NCI-H2107 (cell line): ENCODE measurements around the gene RBM20.
"Not testable (repeated sequence)": the region's sequence is repeated elsewhere in the genome, so short reads cannot be mapped to it uniquely, and the experiment has no call there.

Source experiments
- DNase-seq: peaks from one replicate; lab custom pipeline; 2025; lab: John Stamatoyannopoulos, UW

The RBM20 gene

DNA sequence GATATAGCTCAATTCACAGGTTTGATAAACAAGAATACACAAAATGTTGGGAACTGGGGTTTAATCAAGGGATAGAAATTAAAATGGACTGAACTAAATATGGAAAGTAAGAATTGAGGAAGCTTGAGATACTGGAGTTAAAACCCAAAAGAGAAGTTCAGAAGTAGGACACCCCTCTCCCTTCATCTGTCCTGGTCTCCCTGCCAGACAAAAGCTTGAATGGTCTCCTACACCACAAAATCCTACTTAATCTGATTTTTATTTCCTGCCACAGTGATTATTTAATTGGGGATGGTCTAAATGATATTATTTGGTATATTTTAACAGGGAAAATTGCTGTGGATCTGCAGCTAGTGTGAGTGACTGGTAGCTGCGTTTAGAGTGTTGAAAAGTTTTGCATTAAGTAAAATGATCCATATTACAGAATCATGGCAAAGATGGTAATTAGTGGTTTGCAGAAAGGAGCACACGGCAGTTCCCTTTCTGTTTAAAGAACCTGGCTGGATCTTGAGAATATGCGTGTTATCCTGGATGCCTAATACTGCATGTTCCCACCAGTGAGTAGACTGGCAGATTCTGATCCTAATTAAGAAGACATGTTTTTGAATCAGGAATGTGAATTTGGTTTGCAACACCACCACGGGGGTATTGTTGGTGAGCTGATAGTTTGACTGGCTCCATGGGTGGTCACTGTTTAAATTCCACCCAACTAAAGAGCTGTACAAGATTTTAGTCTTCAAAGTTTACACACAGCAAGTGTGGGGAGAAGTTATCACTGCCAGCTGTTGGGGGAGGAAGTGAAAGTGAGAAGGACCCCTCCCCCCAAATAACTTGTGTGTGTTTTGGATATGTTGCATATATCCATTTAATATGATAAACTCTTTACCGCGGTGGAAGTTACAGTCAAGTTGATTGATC is 5.5 kb downstream of the RBM20 start:
- DNase-seq = no peak

DNA sequence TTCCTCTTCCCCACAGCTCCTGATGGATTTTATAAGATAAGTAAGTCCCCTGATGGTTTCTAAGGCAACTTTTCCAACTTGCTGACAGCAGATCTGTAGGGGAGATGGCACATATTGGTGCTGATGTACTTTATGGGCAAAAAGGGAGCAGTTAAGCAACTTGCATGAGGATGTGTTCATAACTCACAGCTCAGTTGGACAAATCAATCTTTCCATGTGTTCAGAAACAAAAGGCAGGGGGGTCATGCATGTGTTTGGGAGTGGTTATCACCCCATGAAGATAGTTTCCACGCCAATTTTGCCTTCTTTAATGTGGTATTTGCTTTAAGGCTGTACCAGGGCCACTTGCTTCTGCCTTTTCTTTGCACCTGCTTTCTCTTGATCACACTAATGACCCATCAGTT is 6.1 kb downstream of the RBM20 start:
- DNase-seq = no peak

DNA sequence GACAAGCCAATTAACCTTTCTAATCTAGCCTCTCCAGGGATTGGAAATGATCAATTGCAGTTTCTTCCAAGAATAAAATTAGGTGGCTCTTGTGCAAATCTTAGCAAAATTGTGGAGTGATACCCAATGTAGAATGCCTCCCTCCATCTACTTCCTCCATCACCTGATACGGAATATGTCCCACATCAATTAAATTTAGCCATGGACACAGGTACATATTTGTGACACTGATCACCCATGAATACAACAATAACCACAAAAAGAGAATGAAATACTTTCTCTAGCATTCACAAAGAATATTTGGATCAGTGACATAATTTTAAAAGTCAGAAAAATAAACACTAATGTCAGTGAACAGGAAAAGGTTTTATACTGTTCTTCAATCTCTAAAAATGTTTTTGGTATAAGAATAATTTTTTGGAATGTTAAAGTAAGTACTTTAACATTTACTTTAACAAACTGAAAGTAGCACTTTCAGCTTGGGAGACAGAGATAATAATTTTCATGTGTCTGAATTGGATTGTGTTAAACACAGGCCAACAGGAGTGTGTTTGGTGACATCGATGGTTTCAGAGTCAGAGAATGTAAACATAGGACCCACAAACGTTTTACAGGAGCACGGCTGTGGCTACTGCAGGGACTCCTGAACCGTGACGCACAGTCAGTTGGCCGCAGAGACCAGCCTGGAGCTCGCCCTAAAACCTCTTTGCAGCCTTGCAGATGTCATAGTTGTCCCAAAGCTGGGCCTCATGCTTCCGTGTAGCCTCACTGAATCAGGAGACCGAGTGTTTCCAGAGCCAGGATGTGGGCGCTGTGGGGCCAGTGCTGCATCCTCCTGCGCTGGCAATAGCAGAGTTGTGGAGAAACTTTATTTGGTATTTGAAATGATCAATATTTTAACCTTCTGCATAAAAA is 7.2 kb downstream of the RBM20 start:
- no peak for DNase-seq

DNA sequence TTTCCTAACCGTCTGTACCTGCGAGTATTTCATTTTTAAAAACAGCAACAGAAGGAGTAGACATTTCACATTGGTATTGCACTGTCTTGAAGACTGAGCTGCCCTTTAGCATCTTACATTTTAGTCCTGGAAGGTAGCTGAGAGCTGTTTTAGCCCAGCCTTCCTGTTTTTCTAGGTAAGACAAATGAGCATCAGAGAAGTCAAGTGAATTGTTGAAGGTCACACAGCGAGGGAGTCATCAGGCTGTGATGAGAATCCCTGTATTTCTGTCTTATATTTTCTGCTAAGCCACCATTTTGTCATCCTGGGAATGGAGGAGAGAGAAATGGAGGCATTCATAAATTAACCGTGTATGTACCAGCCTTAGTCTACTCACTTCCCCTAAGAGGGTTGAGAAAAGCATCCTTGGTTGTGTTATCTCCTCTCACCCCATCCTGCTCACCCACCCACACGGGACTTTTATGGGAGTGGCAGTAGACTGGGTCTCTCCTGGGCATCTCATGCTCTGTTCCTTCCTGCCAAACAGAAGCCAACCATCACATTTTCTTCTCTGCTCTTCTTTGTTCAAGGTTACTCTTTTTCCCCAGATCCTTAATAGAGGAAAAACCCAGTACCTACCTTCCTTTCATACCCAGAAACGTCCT is 8.5 kb downstream of the RBM20 start:
- no peak for DNase-seq

DNA sequence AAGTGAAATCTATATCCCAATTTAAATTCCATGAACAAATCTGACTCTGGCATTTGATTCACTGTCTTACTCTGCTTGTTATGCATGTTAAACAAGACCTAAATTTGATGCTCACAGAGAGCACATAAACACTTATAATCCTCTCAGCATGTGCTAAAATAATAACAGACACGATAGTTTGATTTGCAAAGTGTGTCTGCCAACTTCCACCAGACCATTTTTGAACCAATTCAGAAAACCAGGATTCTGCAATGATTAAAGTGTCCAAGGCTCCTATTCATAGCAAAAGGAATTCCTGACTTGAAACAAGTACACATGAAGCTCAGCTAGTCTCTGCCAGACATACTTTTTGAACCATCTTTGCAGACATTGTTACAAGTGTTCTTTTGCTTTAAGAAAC is 11.2 kb downstream of the RBM20 start:
- DNase-seq = no peak

DNA sequence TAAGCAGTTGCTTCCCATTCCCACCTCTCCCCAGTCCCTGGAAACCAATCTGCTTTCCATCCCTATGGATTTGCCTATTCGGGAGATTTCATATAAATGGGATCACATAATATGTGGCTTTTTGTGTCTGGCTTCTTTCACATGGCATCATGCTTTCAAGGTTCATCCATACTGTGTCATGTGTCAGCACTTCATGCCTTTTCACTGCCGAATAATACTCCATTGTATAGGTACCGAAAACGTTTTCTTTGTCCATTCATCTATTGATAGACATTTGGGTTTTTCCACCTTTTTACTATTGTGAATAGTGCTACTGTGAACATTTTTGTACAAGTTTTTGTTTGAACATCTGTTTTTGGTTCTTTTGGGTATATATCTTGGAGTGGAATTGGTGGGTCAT is 12.5 kb downstream of the RBM20 start:
- no peak for DNase-seq

DNA sequence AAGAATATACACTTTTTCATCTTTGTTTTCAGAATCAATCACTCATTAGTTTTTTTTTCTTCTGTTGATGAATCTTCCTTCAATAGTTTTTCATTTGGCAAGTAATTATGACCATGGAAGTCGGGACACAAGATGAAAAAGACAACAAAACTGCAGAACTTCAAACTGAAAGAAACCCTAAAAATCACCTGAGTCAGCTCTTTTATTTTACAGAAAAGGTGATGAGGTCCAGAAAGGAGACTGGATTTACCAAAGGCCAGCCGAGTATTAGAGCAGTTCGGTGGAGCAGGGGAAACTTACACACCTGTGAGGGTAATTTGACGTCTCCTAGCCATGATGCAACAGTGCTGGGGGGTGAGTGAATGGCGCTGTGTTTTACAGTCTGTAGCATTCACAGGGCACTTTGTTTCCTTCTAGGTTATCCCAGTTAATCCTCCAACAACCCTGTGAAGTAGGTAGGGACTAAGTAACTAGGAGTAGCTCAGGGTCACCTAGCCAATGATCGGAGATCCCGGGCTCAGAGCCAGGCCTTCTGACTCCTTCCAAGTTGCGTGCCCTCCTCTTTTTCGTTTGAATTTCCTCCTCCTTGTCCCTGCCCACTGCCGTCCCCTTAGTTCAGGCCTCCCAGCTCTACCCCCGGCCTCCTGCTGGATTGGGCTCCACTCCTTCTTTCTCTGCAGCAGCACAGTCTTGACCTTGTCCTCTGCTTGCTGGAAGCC is 14.0 kb downstream of the RBM20 start:
- no peak for DNase-seq

DNA sequence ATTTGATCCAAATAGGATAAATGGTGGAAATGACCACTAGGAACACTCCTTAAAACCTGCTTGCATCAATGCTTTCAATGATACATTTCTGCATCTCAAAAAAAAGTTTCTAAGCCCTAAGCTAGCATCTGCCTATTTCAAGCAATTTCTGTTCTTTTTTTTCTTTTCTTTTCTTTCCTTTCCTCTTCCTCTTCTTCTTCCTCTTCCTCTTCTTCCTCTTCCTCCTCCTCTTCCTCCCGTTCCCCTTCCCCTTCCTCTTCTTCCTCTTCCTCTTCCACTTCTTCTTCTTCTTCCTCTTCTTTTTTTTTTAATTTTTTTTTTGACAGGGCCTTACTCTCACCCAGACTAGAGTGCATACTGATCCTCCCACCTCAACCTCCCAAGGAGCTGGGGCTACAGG is 15.4 kb downstream of the RBM20 start:
- DNase-seq = no peak

DNA sequence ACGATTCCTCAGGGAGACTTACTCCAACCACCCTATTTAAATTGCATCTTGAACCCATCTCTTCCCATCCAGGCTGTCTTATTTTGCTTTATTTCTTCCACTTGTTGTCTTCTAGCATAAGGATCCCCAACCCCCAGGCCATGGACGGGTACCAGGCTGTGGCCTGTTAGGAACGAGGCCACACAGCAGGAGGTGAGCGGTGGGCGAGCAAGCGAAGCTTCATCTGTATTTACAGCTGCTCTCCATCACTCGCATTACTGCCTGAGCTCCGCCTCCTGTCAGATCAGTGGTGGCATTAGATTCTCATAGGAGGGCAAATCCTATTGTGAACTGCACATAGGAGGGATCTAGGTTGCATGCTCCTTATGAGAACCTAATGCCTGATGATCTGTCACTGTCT is 16.2 kb downstream of the RBM20 start:
- not testable (repeated sequence) for DNase-seq

DNA sequence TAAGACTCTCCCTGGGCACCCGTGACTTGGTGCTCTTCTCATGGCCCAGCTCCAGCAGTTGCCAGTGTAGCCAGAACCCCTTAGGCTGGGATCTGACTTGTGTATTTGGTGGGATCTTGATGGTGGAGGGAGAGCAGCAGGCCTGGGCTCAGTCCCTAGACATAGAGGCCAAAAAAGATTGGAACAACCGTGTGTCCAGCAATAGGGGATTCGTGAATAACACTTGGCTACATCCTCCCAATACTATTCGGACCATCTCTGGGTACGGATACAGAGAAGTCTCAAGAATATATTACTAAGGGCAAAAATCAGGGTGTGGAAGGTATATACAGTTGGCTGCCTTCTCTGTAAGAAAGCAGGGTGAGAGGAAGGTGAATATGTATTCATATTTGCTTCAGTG is 17.2 kb downstream of the RBM20 start:
- DNase-seq = no peak

DNA sequence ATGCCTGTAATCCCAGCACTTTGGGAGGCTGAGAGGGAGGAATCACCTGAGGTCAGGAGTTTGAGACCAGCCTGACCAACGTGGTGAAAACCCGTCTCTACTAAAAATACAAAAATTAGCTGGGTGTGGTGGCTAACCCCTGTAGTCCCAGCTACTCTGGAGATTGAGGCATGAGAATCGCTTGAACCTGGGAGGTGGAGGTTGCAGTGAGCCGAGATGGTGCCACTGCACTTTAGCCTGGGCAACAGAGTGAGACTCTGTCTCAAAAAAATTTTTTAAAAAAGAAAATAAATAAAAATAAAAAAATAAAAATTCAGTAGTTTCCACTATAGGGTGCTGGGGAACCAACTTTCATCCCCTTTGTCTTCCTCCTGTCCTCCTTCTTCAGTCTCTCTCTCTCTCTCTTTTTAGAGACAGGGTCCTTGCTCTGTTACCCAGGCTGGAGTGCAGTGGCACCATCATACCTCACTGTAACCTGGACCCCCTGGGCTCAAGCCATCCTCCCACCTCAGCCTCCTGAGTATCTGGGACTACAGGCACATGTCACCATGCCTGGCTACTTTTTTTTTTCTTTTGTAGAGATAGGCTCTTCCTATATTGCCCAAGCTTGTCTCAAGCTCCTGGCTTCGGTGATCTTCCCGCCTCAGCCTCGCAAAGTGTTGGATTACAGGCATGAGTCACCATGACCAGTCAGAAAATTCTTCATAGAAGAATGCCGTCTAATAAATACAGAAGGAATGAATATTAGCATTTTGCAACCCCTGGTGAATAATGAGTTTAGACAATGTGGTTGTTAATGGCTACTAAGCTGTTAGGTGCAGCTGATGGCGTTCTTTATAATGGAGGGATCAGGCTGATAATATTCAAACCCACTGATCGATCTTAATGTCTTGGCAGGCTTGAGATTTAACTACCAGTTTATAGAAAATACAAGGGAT is 20.6 kb downstream of the RBM20 start:
- DNase-seq = no peak

DNA sequence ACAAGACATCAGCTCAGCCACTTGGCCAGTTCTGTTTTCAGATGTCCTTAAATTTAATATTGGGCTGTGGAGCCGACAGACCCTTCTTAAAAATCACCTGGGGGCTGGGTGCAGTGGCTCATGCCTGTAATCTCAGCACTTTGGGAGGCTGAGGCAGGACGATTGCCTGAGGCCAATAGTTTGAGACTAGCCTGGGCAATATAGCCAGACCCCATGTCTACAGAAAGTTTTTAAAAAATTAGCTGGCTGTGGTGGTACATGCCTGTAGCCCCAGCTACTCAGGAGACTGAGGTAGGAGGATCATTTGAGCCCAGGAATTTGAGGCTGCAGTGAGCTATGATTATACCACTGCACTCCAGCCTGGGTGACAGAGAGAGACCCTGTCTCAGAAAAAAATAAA is 22.1 kb downstream of the RBM20 start:
- DNase-seq = not testable (repeated sequence)

DNA sequence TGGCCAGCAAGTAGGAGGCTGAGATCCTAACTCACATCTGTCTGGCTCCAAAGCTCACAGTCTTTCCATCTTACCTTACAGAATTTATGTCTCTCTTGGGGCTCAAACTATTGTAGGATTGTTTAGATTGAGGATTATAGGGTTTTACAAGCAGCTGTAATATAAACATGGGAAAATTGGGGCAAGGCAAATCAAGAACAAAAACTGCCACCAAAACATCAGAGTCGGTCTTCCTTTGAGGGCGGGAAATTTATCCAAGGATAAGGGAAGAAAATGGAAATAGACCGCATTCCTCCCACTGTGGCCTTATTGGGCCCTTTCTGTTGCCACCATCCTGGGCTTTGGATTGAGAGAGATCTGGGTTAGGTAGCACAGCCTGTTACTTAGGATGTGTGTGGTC is 22.5 kb downstream of the RBM20 start:
- no peak for DNase-seq

DNA sequence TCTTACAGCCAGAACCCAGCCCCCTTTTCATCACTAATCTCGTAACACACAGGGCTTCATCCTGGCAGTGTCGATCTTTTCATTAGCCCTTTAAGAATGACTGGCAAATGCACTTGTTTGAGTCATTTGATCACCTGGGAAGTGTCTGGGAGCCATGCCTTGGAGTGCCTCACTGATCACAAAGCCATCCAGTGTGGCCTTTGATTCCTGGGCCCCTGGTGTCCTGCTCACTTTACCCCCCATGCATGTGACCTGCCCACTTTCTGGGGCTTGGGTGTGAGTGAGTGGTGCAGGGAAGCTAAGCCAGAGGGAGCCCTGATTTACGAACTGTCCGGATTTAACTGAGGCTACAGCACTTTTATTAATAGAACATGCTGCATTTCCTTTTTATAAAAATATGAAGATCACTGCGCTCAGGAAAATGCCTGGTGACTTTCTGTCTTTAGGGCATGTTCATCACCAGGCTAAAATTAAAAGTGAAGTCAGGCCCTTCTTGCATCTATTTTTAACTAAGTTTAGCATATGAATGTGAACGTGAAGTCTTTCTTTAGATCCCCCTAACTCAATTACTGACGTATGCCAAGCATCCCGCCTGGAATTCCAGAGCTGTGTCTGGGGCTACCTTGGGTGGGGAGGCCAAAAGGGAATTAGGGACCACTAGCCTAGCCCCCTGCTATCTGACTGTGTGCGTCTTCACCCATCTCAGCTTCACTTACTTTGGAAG is 23.6 kb downstream of the RBM20 start:
- no peak for DNase-seq

DNA sequence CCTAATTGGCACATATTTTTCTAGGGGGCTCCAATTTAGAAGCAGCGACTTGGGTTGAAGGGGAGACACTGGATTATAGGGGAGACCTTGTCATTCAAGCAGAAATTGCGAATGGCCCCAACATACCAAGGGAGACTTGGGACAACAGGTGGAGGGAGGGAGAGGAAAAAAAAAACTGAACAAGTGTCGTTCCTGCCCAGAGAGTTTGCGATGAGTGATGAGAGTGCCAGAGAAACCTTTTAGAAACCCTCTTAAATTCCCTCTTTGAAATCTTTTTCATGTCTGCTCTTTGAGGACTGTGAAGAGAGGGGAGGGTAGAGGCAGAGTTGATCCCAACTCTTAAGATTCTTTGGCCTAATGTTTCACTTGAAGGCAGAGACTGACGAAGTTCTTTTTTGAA is 24.3 kb downstream of the RBM20 start:
- no peak for DNase-seq

DNA sequence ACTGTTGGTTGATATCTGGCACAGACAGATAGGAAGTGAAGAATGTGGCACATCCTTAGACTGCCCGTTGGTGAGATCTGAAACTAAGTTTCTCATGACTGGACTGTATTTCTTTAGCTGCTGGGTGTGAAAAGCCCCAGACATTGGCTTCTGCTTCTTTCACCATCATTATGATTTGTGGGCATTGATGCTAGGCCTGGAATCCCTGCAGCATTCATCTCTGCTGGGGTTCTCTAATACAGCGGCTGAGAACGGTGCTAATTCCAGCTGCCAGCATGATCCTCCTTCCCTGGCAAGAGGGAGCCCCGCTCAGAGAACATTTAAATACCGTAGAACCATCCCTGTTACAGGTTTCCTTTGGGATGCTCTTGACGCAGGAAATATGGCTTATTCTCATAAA is 26.2 kb downstream of the RBM20 start:
- DNase-seq = no peak

DNA sequence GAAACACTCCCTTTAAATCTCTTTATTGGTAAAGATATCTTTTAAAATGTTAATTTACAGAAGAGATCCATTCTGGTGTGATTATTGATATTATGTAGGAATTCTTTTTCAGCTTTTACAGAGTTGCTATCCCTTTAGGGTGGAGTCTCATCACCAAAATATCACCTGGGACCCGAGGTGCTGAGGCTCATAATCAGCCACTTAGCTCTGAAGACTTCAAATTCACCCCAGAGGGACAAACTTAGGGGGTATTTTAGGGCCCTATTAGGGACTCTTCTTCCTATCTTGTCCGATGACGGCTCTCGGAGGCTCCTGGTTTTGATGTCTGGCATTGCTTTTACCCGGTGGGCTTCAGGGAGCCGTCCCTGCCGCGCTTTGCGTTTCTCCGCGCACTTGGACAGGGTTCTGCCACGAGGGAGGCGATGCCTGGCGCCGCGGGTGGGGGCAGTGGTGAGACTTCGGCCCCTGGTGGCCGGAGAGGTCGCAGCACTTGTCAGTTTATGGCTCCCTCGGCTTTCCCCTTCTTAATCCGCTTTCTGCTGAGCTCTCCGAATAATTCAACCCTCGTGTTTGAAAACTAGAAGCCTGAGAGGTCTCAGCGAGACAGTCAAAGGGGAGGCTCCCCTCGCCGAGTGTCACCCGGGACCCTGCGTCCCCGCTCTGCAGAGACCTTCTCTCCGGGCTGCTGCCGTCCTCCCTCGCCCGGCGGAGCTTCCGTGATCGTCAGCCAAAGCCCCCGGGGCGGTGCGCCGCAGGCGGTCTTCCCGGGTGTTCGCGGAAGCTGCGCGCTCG is 27.8 kb downstream of the RBM20 start:
- no peak for DNase-seq

DNA sequence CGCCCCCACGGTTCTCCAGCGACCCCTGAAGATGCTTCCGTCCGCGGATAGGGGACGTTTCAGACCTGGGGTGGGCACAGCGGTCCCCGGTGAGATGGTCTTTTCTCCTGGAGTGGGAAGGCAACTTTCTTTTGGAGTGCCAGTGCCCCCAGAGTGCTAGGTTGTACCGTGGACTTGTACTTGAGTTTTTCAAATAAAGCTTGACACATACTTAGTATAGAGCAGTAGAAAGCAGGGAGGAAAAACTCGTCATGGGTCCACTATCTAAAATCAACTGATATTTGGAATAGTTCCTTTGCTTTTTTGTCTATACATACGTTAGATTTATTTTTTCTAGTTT is 28.4 kb downstream of the RBM20 start:
- DNase-seq = no peak

DNA sequence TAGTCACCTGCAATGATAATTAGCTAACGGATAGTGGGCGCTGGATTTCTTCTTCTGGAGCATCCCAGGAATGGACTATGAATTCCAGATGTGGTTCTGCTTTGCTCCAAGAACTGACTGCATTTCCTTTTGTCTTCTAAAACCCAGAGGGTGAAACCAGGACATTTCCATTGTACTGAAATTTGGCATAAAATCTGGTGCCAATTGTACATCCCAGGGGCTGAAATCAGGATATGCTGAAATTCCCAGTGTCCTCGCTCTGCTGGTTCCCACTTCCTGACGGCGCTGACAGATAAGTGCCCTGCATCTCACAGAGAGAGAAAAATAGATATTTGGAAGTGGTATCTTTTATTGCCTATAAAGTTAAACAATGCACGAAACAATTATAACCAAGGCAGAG is 31.9 kb downstream of the RBM20 start:
- DNase-seq = no peak
